ENCODE results near the gene SCD.
A peak's percentile ranks its signal among the peaks of the same experiment; 100 is the strongest.
"Not testable (repeated sequence)": the region's sequence is repeated elsewhere in the genome, so short reads cannot be mapped to it uniquely, and the experiment has no call there.

SCD gene

GRCh38 chr10:100346765-100347567 lies at the start of gene SCD:
Gene SCD (plus strand): TSS chr10:100347233. CDS start chr10:100347505, 272 bp downstream.
- DNase-seq (ENCODE audit: low spot score) = peak; percentile 90

GRCh38 chr10:100297242-100297641 lies 49.8 kb upstream of the SCD start:
- DNase-seq (ENCODE audit: low spot score) = no peak

GRCh38 chr10:100301123-100301522 lies 45.9 kb upstream of the SCD start:
- DNase-seq (ENCODE audit: low spot score) = not testable (repeated sequence)

GRCh38 chr10:100303724-100304319 lies 43.2 kb upstream of the SCD start:
- peak; percentile 25 for DNase-seq (ENCODE audit: low spot score)

- no peak for DNase-seq (ENCODE audit: low spot score)
Measured at GRCh38 chr10:100304414-100304813, 42.6 kb upstream of the SCD start.

- no peak for DNase-seq (ENCODE audit: low spot score)
Measured at GRCh38 chr10:100306861-100307260, 40.2 kb upstream of the SCD start.

- no peak for DNase-seq (ENCODE audit: low spot score)
Measured at GRCh38 chr10:100307684-100308083, 39.3 kb upstream of the SCD start.

GRCh38 chr10:100311298-100311697 lies 35.7 kb upstream of the SCD start:
- DNase-seq (ENCODE audit: low spot score) = no peak

GRCh38 chr10:100315615-100316014 lies 31.4 kb upstream of the SCD start:
- DNase-seq (ENCODE audit: low spot score) = no peak

- DNase-seq (ENCODE audit: low spot score) = no peak
Measured at GRCh38 chr10:100318207-100318606, 28.8 kb upstream of the SCD start.

GRCh38 chr10:100319707-100320402 lies 27.2 kb upstream of the SCD start:
- DNase-seq (ENCODE audit: low spot score) = no peak

GRCh38 chr10:100325158-100325557 lies 21.9 kb upstream of the SCD start:
- DNase-seq (ENCODE audit: low spot score) = no peak

GRCh38 chr10:100327007-100327717 lies 19.9 kb upstream of the SCD start:
- no peak for DNase-seq (ENCODE audit: low spot score)

GRCh38 chr10:100327718-100328009 lies 19.4 kb upstream of the SCD start:
- no peak for DNase-seq (ENCODE audit: low spot score)

- DNase-seq (ENCODE audit: low spot score) = no peak
Measured at GRCh38 chr10:100328198-100328597, 18.8 kb upstream of the SCD start.

GRCh38 chr10:100330079-100330478 lies 17.0 kb upstream of the SCD start, which contains the start of gene PKD2L1:
Gene PKD2L1 (minus strand): TSS chr10:100330228. CDS start chr10:100330103, 125 bp downstream.
- DNase-seq (ENCODE audit: low spot score) = no peak

GRCh38 chr10:100333106-100333505 lies 13.9 kb upstream of the SCD start:
- no peak for DNase-seq (ENCODE audit: low spot score)

GRCh38 chr10:100333661-100334440 lies 13.2 kb upstream of the SCD start:
- DNase-seq (ENCODE audit: low spot score) = no peak

GRCh38 chr10:100334762-100335161 lies 12.3 kb upstream of the SCD start:
- DNase-seq (ENCODE audit: low spot score) = no peak

- peak; percentile 69 for DNase-seq (ENCODE audit: low spot score)
Measured at GRCh38 chr10:100338434-100339036, 8.5 kb upstream of the SCD start.

- no peak for DNase-seq (ENCODE audit: low spot score)
Measured at GRCh38 chr10:100339236-100339635, 7.8 kb upstream of the SCD start.
